Stimulated activated CD4-positive, alpha-beta T cell treated with anti-CD3 and anti-CD28 coated beads, Interleukin-4, amount 100 ng/mL, for 48 hours (primary cell): ENCODE data around the gene SYT13.

Experiments used
- DNase-seq, 2 donors: peaks; one replicate each; pipeline ENCODE4 v3.0.0-alpha.2; 2020; ENCODE audit warnings: low read depth in 2 of 2

Gene SYT13

GRCh38 chr11:45218705-45219104 lies 67.4 kb downstream of the SYT13 start:
- no peak for DNase-seq

DNA sequence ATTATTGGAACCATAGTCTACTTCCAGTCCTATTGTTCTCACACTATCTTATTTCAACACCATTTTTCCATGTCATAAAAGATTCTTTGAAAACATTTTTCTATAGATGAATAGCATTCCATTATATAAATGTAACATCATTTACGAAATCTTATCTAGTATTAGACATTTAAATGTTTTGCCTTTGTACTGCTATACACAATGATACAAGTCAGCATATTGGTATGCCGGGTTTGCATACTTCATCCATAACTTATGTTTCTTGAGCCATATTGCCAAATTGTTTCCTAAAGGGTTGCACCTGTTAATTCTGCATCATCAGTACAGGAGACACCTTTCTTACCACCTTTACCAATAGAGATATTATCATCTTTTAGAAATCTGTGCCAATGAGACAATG lies 68.2 kb downstream of the SYT13 start:
- no peak for DNase-seq

DNA sequence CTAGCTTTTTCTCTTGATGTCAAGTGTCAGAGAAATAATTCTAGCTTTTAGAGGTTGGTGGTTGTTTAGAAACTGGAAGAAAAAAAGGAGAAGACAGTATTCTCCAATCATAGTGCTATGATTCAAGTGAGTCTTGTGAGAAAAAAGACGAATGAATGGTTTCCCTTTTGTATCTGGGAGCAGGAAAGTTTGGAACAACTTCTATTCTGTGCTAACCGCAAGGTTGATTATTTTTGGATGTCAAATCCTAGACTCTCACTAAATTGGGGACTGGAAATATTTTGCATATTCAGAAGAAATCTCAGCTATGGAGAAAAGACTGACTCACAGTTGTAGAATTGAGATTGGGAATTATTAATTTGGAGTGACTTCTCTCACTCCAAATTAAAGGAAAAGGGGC lies 69.2 kb downstream of the SYT13 start:
- no peak for DNase-seq

GRCh38 chr11:45216031-45216430 lies 70.1 kb downstream of the SYT13 start:
- DNase-seq = no peak

- DNase-seq = no peak
Measured at GRCh38 chr11:45215098-45215865, 70.9 kb downstream of the SYT13 start.

GRCh38 chr11:45213717-45214116 lies 72.4 kb downstream of the SYT13 start:
- DNase-seq = no peak

GRCh38 chr11:45213316-45213665 lies 72.8 kb downstream of the SYT13 start:
- no peak for DNase-seq

DNA sequence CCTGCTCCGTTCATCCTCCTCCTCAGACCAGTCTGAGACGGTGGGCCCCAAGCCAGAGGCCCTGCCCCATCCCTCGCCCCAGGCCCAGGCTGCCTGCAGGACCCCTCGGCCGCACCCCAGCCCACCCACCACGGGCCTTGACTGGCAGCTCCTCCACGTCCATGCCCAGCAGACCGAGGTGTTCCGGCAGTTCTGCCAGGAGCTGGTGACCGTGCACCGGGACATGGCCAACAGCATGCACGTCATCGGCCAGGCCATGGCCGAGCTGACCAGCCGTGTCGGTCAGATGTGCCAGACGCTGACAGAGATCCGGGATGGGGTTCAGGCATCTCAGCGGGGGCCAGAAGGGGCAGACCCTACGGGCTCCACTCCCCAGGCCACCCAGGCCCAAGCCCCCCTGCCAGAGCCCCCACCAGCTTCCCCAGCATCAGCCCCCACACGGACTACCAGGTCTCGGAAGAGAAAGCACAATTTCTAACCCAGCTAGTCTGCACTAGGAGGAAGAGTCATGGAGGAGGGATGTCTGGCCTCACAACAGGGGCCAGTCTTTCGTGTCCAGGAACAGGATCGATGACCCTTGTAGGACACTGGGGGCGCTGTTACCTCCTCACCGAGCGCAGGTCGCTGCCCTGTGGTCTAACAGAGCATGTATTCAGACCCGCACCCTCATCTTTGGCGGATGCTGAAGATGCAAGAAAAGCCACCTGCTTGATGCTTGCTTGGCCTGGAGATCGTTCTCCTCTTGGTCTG lies 73.4 kb downstream of the SYT13 start:
- DNase-seq = no peak

- no peak for DNase-seq
Measured at GRCh38 chr11:45211732-45212131, 74.4 kb downstream of the SYT13 start.

GRCh38 chr11:45210846-45211245 lies 75.3 kb downstream of the SYT13 start:
- DNase-seq = no peak

- no peak for DNase-seq
Measured at GRCh38 chr11:45209891-45210699, 76.0 kb downstream of the SYT13 start.

DNA sequence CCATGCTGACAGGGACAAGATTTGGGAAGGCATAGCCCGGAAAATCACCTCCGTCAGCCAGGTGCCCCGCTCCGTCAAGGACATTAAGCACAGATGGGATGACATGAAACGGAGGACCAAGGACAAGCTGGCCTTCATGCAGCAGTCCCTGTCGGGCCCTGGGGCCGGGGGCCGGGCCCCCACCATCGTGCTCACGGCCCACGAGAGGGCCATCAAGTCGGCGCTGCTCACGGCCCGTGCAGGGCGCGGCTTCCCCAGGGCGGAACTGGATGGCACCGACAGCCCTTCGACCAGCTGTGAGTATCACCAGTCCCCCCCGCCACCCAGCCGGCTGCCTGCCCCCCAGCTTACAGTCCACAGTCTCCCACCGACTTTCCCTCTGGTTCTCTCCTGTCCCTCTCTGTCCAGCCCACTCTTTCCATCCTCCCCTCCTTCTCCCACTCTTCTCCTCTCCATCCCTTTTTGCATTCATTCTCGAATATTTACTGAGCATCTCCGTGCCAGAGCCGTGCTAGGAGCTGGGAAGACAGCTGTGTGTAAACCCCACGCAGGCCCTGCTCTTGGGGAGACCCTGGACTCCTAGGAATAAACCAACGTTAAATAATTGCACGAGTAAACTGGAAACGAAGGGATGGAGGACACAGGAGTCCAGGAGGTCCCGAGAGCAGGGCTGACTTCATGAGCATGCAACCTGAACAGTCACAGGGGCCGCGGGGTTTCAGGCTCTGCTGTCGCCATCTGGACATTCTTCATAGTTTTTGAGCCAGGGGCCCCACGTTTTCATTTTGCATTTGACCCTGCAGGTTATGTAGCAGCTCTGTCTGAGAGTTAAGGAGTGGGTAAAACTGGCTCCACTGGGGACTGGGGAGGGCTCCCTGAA lies 76.9 kb downstream of the SYT13 start:
- DNase-seq = no peak

DNA sequence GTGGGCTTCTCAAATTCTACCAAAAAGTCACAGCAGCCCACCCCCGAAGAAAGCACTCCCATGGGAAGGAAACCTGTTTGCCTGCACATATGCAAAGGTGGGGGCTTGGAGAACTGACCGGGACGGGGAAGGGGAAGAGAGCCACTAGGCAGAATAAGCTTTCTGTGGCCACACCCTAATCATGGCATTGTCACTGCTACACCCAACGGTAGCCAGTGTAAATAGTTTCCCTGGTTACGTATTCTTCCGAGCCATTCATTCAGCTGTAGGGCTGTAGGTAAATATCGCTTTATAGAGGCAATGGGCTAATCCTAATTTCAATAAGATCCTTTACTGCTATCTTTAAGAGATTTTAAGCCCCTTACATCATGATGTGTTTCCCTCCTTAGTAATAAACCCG lies 78.0 kb downstream of the SYT13 start:
- DNase-seq = no peak

- no peak for DNase-seq
Measured at GRCh38 chr11:45205978-45206377, 80.2 kb downstream of the SYT13 start.

- no peak for DNase-seq
Measured at GRCh38 chr11:45204761-45205160, 81.4 kb downstream of the SYT13 start.

DNA sequence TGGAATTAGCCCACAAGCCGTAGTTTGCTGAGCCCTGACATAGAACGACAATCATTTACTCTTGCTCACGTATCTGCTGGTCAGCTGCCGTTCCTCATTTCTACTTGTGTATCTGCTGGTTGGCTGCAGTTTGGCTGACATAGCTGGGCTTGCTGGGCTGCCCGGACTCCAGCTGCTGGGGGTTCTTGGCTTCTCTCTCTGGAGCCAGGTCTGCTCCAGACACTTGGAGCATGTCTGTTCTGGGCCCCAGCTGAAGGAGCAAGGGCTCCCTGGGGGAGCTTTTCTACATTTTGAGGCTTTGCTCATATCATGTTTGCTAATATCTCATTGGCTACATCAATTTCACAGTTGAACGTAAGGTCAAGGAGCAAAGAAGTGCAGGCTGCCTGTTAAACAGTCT lies 92.4 kb downstream of the SYT13 start:
- DNase-seq = no peak
